Adipose tissue (tissue), 3 donors: Measurements from ENCODE around the gene PRTN3. TPM values are rescaled to one million over a fixed set of nuclear protein-coding genes. Genes with fewer than 3 reads are reported as not detected.

Experiments used
- H3K27ac ChIP-seq: one replicate; pipeline ENCODE4 v1.5.1; 2013; ENCODE audit warnings: low read depth, low read length
- WGBS, 3 donors: extraction: QIAGEN DNeasy Blood & Tissue Kit; methylation state at CpG; one replicate each; pipeline ENCODE4 v1.1.7; 2013; 5-methylcytosine and 5-hydroxymethylcytosine counted together
- polyA plus RNA-seq, 3 donors: library from polyadenylated mRNA; stranded (reverse); fragments of 200-250 nt; gene quantifications; one replicate each; pipeline ENCODE4 v1.2.3, GENCODE V29; 2013
- donor health status: healthy with polysubstance abuse.
- donor health status: Bipolar disorder and iron deficiency.
- donor health status: healthy.

Gene PRTN3
- polyA plus RNA-seq, 3 donors = 0.07 to 2.8 (median 0.09) TPM

GRCh38 chr19:801861-802497, 38.8 kb upstream of the PRTN3 start:
- 30 to 38% (median 33%) methylated on average over 23 of the region's 23 CpGs for WGBS, 3 donors
- no peak overlapping the region for H3K27ac ChIP-seq

- WGBS, 3 donors = 44 to 64% (median 54%) methylated on average over 28 of the region's 28 CpGs
- H3K27ac ChIP-seq = no peak overlapping the region
These were observed 38.2 kb upstream of the PRTN3 start for GRCh38 chr19:802498-803098.

GRCh38 chr19:803099-803561, 37.7 kb upstream of the PRTN3 start:
- WGBS, 3 donors = 81 to 85% (median 84%) methylated on average over 17 of the region's 17 CpGs
- no peak overlapping the region for H3K27ac ChIP-seq

GRCh38 chr19:803686-804418, 36.9 kb upstream of the PRTN3 start:
- no peak overlapping the region for H3K27ac ChIP-seq

GRCh38 chr19:804419-805165, 36.2 kb upstream of the PRTN3 start:
- H3K27ac ChIP-seq = no peak overlapping the region
- 92 to 94% (median 93%) methylated on average over 53 of the region's 53 CpGs for WGBS, 3 donors

More at GRCh38 chr19:803686-804418, 36.9 kb upstream of the PRTN3 start:
- WGBS, 3 donors = 76 to 83% (median 76%) methylated on average over 29 to 31 of the region's 31 CpGs

GRCh38 chr19:805166-805551, 35.6 kb upstream of the PRTN3 start:
- H3K27ac ChIP-seq = no peak overlapping the region
- 82 to 92% (median 91%) methylated on average over 20 to 33 of the region's 33 CpGs for WGBS, 3 donors

- 89 to 93% (median 92%) methylated on average over 79 to 93 of the region's 93 CpGs for WGBS, 3 donors
- H3K27ac ChIP-seq = no peak overlapping the region
These were observed 34.9 kb upstream of the PRTN3 start for GRCh38 chr19:805600-806550.

- whole genome bisulfite sequencing, 3 donors = 82 to 87% (median 83%) methylated on average over 34 of the region's 34 CpGs
- H3K27ac ChIP-seq = no peak overlapping the region
These were observed 33.9 kb upstream of the PRTN3 start for GRCh38 chr19:806815-807421.

- 90 to 92% (median 91%) methylated on average over 44 of the region's 44 CpGs for WGBS, 3 donors
- H3K27ac ChIP-seq = no peak overlapping the region
These were observed 33.0 kb upstream of the PRTN3 start for GRCh38 chr19:807627-808422.

GRCh38 chr19:808423-808775, 32.4 kb upstream of the PRTN3 start:
- WGBS, 3 donors = 91 to 92% (median 91%) methylated on average over 22 to 26 of the region's 26 CpGs
- H3K27ac ChIP-seq = no peak overlapping the region

GRCh38 chr19:810077-810855, 30.5 kb upstream of the PRTN3 start:
- no peak overlapping the region for H3K27ac ChIP-seq
- 83 to 84% (median 84%) methylated on average over 30 of the region's 30 CpGs for WGBS, 3 donors

- H3K27ac ChIP-seq = no peak overlapping the region
- whole genome bisulfite sequencing, 3 donors = 85 to 91% (median 89%) methylated on average over 22 to 25 of the region's 25 CpGs
These were observed 29.8 kb upstream of the PRTN3 start for GRCh38 chr19:810883-811489.

GRCh38 chr19:811506-812048, 29.2 kb upstream of the PRTN3 start:
- no peak overlapping the region for H3K27ac ChIP-seq
- WGBS, 3 donors = 92 to 97% (median 96%) methylated on average over 20 of the region's 20 CpGs

GRCh38 chr19:812049-812746, 28.6 kb upstream of the PRTN3 start:
- no peak overlapping the region for H3K27ac ChIP-seq
- WGBS, 3 donors = 88 to 92% (median 90%) methylated on average over 54 to 80 of the region's 80 CpGs

GRCh38 chr19:812747-813218, 28.0 kb upstream of the PRTN3 start:
- H3K27ac ChIP-seq = no peak overlapping the region
- 93 to 95% (median 94%) methylated on average over 25 to 72 of the region's 72 CpGs for WGBS, 3 donors
